Measurements from ENCODE around the gene OTOR. TPM values are rescaled to one million over a fixed set of nuclear protein-coding genes. Genes with fewer than 3 reads are reported as not detected.
A peak's percentile ranks its signal among the peaks of the same experiment; 100 is the strongest.

Gene OTOR, protein sequence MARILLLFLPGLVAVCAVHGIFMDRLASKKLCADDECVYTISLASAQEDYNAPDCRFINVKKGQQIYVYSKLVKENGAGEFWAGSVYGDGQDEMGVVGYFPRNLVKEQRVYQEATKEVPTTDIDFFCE
- total RNA-seq, result not detected

DNA sequence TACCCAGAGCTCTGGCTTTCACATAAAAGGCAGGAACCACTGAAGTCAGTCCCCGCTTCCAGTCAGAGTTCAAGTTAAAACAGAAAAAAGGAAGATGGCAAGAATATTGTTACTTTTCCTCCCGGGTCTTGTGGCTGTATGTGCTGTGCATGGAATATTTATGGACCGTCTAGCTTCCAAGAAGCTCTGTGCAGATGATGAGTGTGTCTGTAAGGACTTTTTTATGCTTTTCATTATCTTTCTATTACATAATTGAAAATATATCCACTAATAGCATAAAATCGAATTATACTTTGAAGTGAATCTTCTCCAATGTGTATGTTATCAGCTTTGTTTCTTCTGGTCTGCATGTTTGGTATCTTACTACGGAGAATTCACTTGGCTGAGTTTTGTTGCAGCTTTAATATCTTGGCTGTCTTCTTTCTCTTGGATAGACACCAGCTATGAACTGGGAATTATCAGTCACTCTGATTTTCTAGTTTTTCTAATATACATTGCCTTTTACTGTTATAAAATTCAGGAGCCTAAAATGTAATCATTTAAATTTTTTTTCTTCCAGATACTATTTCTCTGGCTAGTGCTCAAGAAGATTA lies at the start of gene OTOR:
OTOR (plus strand) TSS at position 51 of the 593 bp plus-strand sequence; CDS start at position 95, 44 bp downstream.
- no peak for DNase-seq (ENCODE audit: low spot score)
- ATAC-seq, result no peak

DNA sequence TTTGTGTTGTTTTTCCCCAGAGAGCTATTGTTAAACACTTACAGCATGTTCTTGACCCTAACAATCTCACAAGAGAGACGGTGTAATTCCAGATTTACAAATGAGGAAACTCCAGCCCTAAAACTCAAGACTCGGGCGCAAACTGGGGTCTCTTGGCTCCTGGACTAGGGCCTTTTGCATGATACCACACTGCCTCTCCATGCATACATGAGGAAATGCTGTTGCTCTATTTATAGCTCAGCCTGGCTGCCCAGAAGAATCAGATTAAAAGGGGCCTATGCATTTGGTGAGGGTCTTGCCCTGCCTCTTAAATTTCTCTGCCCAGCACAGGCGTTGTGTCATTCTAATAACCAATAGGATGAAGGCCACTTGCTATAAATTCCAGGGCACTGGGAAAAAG lies 48.9 kb upstream of the OTOR start:
- no peak for DNase-seq (ENCODE audit: low spot score)
- no peak for ATAC-seq

DNA sequence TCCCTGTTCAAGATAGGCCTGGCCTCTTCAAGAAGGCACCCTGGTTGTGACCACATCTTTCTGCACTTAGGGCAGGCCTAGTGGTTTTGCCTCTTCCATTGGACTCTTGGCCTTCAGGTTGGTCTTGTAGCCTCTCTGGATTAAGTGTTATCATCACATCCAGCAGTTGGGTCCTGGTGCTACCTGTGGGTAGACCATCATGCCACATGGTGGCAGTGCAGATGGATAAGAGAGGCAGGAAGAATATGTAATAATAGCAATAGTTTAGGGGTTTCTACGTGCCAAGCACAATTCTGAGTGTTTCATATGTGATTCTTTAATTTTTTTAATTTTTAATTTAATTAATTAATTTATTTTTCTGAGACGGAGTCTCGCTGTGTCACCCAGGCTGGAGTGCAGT lies 46.9 kb upstream of the OTOR start:
- no peak for DNase-seq (ENCODE audit: low spot score)
- ATAC-seq, result peak; percentile 71

DNA sequence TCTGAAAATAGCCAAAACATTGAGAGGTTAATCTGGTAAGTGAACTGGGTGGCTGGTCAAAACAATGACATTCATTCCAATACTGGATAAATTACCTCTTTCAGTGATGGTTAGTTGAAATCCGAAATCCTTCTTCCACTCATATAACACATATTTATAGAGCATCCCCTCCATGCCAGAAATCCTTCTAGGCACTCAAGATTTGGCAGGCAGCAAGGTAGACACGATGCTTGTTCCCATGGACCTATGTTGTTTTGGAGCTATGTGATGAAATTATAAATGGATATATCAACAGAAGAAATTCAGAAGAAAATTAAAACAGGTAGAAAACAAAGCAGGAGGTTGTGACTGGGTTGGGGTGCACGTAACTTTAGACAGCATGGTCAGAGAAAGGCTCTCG lies 44.6 kb upstream of the OTOR start:
- ATAC-seq (no peak), DNase-seq (ENCODE audit: low spot score) (no peak)

- DNase-seq (ENCODE audit: low spot score) (no peak), ATAC-seq (no peak)
Measured at GRCh38 chr20:16707674-16708073, 40.5 kb upstream of the OTOR start.

DNA sequence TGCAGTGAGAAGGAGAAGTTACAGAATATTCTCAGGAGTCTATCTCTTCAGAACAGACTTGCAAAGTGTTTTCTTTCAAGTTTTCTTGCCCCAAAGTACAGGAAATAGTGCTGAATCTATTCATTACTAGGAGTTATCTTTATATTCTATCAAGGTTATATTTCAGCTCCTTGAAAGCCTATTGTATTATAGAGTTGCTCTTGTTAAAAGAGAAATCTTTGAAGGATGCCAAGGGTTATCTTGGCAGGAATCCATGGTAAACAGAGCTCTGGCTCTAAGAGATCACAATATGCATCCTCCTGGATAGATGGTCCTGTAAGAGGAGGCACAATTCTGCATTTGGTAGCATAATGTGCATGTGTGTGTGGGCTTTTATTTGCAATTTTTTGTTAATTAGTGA lies 39.6 kb upstream of the OTOR start:
- ATAC-seq, result no peak
- no peak for DNase-seq (ENCODE audit: low spot score)

DNA sequence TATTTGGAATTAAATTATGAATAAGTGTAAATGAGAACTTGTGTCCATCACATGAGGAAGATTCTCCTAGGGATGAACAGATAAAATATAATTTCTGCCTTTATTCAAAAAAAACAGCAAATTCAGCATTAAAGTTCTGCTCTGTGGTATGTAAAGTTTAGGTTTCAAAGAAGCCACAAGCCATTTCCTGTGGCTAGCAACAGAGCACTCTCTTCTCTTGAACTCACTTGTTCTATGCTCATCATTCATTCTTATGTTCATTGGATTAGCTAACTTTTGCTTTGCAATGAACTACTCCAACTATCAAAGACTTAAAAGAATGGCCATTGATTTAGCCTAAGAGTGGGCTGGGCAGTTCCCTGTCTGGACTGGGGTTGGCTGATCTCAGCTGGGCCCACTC lies 39.1 kb upstream of the OTOR start:
- DNase-seq (ENCODE audit: low spot score), result no peak
- ATAC-seq, result no peak

DNA sequence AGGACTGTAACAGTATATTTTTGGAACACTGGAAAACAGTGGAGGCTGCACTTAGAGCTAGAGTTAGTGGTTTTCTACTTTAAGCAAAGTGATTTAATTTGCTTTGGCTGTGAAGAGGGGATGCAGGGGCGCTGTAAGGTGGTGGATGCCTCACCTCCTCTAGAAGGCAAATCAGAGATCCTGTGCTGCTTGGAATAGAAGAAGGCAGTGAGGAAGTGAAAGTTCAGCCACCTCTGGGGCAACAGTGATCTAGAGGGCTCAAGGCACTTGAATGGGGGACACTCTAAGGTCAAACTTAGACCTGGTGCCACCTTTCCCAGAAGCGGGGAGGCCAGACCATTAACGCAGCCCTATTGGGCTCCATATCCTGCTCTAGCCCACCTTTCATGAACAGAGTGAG lies 37.4 kb upstream of the OTOR start:
- ATAC-seq (no peak), DNase-seq (ENCODE audit: low spot score) (no peak)

GRCh38 chr20:16711661-16712258 lies 36.4 kb upstream of the OTOR start:
- no peak for DNase-seq (ENCODE audit: low spot score)

GRCh38 chr20:16712511-16712947 lies 35.6 kb upstream of the OTOR start:
- DNase-seq (ENCODE audit: low spot score) (no peak), ATAC-seq (no peak)

More at GRCh38 chr20:16711661-16712258, 36.4 kb upstream of the OTOR start:
- no peak for ATAC-seq

DNA sequence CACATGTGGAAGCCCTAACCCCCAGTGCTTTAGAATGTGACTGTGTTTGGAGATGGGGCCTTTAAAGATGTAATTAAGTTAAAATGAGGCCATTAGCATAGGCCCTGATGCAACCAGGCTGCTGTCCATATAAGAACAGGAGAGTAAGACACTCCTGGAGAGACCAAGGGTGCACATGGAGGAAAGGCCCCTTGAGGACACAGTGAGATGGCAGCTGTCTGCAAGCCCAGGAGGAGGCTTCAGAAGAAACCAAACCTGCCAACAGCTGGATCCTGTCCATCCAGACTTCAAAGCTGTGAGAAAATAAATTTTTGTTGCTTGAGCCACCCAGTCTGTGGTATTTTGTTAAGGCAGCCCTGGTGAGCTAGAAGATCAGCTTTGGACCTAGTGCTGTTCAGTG lies 35.1 kb upstream of the OTOR start:
- no peak for DNase-seq (ENCODE audit: low spot score)
- no peak for ATAC-seq

GRCh38 chr20:16714242-16714641 lies 33.9 kb upstream of the OTOR start:
- ATAC-seq, result no peak
- no peak for DNase-seq (ENCODE audit: low spot score)

DNA sequence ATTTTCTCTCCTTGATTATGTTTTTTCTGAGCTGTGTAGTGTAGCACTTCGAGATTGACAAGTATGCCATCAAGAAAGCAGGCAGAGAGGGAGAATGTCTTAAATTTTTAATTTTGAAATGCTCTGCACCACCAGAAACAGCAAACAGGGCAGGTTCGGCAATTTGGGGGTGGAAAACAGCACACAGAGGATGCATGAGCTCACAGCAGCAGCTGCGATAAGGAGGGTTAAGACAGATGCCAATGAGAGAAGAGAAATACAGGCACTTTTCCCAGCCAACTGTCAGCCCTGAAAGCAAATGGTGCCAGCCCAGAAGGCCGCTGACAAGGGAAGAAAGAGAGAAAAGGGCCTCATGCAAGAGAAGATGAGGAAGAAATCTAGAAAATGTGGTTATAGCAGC lies 33.4 kb upstream of the OTOR start:
- ATAC-seq (no peak), DNase-seq (ENCODE audit: low spot score) (no peak)

DNA sequence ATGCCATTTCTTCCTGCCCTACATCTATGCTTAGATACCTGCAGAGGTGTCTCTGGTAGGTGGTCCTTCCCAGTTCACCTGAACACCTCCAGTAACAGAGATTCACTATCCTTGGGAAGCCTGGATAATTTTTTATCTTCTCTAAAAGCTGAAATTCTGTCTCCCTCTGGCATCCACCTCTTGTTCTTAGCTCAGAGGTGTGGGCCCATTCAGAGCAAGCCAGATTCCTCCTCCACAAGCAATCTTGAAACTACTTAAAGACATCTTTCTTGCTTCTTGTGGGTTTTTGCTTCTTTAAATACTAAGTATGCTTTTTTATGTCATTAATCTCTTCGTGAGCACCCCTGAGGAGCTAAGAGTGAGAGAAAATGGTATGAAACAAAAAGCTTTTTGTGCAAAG lies 28.7 kb upstream of the OTOR start:
- ATAC-seq, result no peak

GRCh38 chr20:16729080-16729479 lies 19.1 kb upstream of the OTOR start:
- ATAC-seq, result no peak
- DNase-seq (ENCODE audit: low spot score), result no peak

More for the DNA sequence above, 28.7 kb upstream of the OTOR start:
- DNase-seq (ENCODE audit: low spot score), result no peak

DNA sequence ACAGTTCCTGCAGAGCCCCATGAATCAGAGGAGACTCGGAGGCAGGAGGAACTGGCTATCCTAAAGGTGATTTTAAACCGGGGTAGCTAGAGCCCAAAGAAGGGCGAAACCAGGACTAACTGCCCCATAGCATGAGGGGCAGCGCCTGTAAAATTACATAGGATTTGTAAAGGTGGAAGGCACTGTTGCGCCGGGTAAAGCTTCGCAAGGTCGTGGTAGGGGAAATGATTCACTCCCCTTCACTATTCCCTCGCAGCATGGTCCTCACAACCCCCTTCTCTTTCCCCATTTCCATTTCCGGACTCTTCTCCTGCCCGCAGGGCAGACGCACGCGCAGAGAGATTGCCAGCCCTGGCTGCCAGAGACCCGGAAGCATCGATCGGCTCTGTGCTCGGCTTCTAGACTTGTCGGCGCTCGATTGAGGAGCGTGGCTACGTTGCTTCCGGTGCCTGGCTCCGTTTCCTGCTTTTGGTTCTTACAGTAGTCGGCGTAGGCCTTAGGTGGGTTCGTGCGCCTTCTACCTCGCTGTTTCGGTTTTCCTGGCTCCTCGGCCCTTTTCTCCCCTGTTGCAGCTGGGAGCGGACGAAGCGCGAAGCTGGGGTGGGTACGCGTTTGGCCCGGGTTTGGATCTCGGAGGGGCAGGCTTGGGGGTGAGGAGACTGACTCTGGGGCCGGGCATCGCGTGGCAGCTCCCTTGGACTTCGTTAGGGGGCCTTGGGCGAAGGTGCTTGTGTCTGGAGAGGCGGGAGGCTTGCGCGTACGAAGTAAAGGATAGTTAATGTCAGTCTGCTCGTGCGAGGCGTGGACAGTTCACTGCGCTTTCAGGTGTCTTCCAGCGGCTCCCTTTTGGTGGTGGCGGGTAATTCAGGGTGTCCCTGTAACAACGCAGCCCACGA lies 18.3 kb upstream of the OTOR start, which contains the start of gene SNRPB2:
SNRPB2 (plus strand) TSS at position 462 of the 896 bp plus-strand sequence. CDS start 1,677 bp downstream, outside the sequence.
- peak; percentile 100 for ATAC-seq

GRCh38 chr20:16732506-16733152 lies 15.5 kb upstream of the OTOR start:
- ATAC-seq, result no peak
- no peak for DNase-seq (ENCODE audit: low spot score)

More for the DNA sequence above, 18.3 kb upstream of the OTOR start, which contains the start of gene SNRPB2:
- peak; percentile 94 for DNase-seq (ENCODE audit: low spot score)

DNA sequence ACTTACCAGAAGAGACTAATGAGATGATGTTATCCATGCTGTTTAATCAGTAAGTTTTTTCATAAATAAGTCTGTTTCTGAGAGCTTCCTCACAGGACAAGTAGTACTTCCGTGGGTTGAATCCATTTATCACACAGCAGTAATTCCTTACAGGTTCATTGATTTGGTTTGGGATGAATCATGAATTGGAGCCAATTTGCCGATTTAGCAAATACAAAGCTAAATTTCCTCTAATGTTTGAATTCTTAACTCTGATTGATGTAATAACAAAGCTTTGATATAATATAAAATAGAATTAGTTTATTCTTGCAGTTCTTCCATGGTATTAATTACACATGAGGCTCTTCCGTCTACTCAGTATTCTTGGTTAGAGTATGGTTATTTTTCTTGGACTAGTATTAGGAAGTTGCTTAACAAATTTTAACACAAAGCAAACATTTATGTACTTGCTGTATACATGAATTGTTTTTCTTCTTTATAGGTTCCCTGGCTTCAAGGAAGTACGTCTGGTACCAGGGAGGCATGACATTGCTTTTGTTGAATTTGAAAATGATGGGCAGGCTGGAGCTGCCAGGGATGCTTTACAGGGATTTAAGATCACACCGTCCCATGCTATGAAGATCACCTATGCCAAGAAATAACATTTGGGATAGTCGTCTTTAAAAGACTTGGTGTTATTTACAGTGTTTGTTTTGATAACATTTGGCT lies 7.6 kb upstream of the OTOR start:
- DNase-seq (ENCODE audit: low spot score) (no peak), ATAC-seq (no peak)

GRCh38 chr20:16744178-16744807 lies 3.9 kb upstream of the OTOR start:
- ATAC-seq (no peak), DNase-seq (ENCODE audit: low spot score) (no peak)

- no peak for DNase-seq (ENCODE audit: low spot score)
- no peak for ATAC-seq
Measured at GRCh38 chr20:16745204-16745603, 3.0 kb upstream of the OTOR start.

All from left lobe of liver (tissue), 2 donors.